GM12892 (cell line): ENCODE data around the gene GALNT11.

ENCODE experiments used
- DNase-seq: peaks from one replicate; pipeline ENCODE4 v3.0.0; 2011; ENCODE audit not compliant: insufficient read length
- FAIRE-seq: peaks from 2 replicates; lab custom pipeline; 2011; peaks lifted over from hg19 to GRCh38; lab: Jason Lieb, UNC
- POLR2A ChIP-seq: IDR thresholded peaks from 2 replicates; pipeline ENCODE4 v1.6.1; 2011; ENCODE audit warnings: low read depth, low read length, control low read depth
- POLR2AphosphoS5 ChIP-seq: IDR thresholded peaks from 2 replicates; pipeline ENCODE4 v1.6.1; 2011; ENCODE audit warnings: low read depth, low read length, control low read depth
- TAF1 ChIP-seq: IDR thresholded peaks from 2 replicates; pipeline ENCODE4 v1.6.1; 2011; ENCODE audit warnings: low read depth, mild to moderate bottlenecking, control low read depth, low read length, borderline replicate concordance

The GALNT11 gene

DNA sequence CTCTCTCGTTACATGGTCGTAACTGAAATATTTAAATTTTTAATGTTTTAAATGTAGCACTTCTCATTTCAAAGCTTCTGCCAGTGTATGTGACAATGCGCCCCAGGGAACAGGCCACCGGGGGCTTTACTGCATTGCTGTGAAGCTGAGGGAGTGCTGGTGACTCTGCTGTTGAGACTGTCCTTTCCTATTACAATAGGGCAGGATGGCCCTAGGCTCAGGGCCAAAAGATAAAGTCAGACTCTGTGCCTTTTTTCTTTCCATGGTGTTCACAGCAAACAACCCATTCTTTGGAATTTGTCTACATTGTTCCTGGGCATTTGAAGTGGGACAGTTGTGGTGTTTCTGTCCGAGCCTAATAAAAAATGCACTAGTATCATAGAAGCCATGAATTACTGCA, 107.3 kb downstream of the GALNT11 start:
- no peak for TF ChIP-seq TAF1
- no peak for TF ChIP-seq POLR2AphosphoS5
- no peak for TF ChIP-seq POLR2A
- DNase-seq (no peak), FAIRE-seq (no peak)

DNA sequence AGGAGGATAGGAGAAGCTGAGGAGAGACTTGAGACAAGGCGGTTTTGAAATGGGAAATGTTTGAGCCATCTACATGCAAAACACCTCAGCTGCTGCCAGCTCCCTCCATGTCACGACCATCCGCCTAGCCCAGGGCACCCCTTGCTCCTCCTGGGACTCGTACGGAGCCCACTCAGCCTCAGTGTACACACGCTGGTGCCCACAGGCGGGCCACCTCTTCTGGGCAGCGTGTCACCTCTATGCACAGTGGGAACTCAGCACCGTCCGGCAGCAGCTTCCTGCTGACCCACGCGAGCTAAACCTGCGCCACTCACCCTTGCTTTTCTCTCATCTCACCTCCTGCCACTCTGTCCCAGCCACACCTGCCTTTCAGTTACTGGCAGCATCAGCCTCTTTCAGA, 108.3 kb downstream of the GALNT11 start:
- TF ChIP-seq TAF1 = no peak
- TF ChIP-seq POLR2A = peak; percentile 25; the same call in 1 of the 2 replicates
- FAIRE-seq = no peak
- no peak for DNase-seq

DNA sequence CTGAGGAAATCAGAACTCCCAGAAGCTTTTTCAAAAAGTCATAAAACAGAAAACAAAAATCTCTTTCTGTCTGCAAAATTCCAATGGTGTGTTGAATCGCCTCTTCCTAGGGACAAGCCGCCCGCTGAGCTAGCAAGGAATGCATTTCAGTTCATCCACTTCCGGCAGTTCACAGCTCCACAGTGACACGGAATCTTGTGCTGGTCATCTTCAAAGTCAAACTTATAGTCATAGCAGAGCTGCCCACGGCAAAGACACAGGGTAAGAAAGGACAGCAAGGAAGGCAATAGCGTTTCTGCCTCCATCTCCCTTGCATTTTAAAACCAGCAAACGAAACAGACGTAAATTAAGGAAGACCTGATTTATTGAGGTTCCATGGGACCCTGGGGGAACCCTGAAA, 111.2 kb downstream of the GALNT11 start:
- DNase-seq = no peak
- TF ChIP-seq POLR2A (no peak), TAF1 (no peak), POLR2AphosphoS5 (no peak)
- FAIRE-seq = no peak

DNA sequence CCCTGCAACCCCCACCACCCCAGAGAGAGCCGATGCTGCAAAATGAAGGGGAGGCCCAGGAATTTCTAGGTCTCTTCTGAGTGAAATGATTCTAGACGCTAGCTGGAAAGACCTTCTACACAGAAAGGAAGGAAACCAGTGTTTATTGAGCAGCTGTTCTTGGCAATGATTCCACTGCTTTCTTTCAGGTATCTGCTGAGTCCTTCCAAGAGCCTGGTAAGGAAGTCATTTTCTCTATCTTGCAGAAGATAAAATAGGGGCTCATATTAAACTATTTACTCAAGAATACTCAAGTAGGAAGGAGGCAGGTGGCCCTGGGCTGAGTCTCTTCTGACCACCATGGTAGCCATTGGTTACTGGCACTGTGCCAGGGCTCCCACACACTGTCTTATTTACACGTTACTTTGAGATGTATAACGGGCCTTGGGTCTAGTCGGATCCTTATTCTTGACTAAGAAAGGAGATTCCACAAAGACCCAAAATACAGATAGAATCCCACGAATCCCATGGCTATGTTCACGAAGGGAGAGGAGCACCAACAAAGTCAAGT, 112.1 kb downstream of the GALNT11 start:
- no peak for DNase-seq
- no peak for FAIRE-seq
- no peak for TF ChIP-seq TAF1
- no peak for TF ChIP-seq POLR2A
- TF ChIP-seq POLR2AphosphoS5 = no peak

DNA sequence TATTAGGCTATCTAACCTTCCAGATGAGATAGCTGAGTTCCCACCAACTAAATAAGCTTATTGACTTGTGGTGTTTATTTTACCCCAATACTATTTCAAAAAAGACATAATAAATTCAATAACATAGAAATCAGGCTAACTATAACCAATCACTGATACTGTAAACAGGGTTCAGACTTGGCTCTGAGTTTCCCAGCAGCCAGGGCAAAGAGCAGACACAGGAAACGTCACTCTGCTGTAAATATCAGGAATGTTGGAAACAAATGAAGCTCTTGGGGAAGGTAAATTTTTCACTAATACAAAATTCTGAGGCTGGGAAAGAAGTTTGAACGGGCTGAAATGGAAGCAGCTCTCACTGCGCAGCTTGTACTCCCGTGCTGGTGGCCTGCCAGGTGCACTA, 114.6 kb downstream of the GALNT11 start:
- TF ChIP-seq POLR2A (no peak), POLR2AphosphoS5 (no peak), TAF1 (no peak)
- FAIRE-seq (no peak), DNase-seq (no peak)

DNA sequence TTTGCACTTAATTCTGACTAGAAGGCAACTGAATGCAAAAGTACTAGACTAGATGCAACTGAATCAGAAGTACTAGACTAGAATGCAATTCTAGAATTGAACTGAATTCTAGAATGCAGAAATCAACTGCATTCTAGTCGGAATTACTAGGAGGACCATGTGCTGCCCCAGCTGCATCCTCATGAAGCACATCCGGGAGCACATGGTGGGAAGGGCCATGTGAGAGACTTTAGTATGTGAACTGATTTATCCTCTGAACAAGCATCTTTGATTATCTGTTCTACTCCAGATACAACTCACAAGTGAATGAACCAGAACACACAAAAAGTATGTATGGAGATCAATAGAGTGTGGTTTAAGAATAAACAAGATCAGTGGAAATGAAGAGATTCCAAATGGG, 115.1 kb downstream of the GALNT11 start:
- DNase-seq = no peak
- TF ChIP-seq POLR2AphosphoS5 (no peak), POLR2A (no peak), TAF1 (no peak)
- no peak for FAIRE-seq

DNA sequence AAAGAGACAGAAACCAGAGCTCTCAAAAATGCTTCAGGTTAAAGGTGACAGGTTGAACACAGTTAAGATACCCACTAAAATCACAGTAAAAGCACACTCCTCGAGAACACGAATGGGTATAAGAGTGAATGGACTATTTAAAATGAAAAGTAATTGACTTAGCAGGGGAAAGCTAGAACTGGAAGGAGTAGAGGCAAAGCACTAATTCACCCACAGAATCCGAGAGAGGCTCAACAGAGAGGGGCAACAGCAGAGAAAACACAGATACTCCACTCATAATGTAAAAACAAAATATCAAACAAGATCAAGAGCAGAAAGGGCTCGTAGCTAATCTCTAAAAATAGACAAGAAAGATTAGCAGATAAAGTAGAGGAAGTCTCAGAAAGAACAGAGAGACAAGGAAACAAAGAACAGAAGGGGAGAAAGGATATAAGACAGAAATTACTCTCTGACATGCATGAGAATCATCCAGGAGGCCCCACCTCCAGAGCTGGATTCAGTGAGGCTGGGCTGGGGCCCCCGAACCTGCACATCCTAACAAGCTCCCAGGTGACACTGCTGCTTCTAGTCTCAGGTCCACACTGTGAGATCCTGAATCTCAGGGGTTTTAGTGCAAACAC, 117.6 kb downstream of the GALNT11 start:
- no peak for DNase-seq
- no peak for FAIRE-seq
- TF ChIP-seq TAF1 = no peak
- no peak for TF ChIP-seq POLR2AphosphoS5
- TF ChIP-seq POLR2A = no peak

DNA sequence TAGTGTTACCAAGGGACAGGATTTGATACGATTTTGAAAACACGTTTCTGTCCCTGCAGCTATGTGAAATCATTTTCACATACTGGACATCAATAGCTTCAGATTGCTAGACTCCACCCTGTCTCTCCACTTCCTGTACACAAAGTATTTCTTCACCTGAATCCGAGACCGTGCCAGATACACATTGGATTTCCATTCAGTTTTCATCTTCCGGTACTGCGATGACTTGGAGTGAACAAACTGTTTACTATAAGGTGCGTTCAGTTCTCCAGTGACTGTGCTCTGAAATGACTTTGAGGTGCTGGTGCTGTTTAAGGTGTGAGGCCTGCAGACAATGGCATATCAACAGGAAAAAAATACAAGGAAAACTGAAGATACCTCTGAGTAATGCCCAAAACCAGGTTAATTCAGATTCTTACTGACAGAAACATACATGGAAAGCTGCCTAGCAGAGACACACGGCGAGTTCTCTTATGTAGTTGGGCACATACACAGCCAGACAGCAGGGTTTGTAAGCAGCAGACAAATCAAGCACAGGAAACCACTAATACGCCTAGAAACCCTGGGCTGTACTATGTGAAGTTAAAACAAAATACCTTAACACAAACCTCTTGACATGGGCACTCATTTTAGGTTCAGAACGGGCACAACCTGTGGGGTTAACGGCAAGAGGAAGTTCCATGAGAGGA, 119.2 kb downstream of the GALNT11 start:
- FAIRE-seq = no peak
- DNase-seq = no peak
- TF ChIP-seq TAF1 = no peak

DNA sequence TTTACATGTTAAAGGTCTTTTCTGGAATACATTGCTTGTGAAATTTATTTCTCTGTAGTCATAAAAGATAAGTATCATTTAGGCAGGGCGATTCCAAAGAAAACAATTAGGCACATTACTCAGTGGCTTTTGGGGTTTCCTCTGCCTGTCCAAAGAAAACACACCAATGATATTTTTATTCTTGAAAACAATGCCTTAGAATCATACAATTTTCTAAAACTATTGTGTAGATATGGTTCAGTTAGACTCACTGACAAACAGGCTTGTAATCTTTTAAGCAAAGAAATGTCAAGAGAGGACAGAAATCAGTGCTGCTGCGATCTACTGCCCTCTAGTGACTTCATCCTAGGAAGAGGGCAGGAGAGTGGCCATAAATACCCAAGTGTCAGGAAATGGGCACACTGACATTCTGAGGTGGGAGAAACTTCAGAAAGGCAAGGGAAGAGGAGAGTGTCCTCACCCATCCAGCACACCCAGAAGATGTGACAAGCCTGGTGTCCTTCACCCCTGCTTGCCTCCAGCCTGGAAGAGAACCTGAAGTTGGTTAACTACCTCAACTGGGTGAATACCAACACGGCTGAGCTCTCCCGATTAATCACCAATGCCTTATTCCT, 120.5 kb downstream of the GALNT11 start:
- FAIRE-seq = no peak
- no peak for TF ChIP-seq TAF1
- TF ChIP-seq POLR2A = no peak
- TF ChIP-seq POLR2AphosphoS5 = no peak
- no peak for DNase-seq

DNA sequence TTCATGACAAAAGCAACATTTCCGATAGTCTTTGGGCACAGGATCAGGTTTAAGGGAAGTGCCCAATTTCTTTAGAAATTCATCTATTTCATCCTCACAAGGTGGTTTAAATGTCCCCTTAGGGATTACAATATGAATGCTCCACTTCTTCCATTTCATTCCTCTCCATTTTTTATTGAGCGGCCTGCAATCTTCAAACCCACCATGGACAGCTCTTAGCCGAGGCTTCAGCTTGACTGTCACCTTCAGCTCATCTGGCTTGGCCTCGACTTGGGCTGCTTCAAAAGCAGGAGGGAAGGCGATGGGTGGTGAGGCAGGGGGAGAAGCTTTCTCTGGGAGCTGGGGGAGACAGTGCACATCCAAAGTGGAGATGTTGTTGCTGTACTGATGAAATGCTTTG, 123.2 kb downstream of the GALNT11 start:
- no peak for TF ChIP-seq TAF1
- no peak for TF ChIP-seq POLR2A
- no peak for TF ChIP-seq POLR2AphosphoS5
- FAIRE-seq = no peak

DNA sequence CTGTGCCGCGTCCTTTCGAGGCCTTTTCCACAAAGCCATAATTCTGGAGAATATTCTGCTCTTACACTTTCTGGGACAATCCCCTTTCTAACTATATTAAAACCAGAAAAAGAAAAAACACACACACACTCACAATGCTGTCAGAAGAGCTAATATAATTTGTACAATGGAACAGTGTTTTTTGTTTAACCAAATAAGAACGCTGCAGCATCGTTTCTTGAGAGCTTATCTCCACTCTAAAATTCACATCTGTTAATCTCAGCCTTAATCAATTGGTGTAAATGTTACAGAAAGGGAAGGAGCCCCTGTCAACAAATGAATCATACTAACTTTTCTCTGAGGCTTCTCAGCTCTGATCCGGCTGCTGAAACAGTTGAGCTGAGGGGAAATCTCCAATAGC, 123.9 kb downstream of the GALNT11 start:
- FAIRE-seq = no peak
- DNase-seq = no peak
- TF ChIP-seq TAF1 = no peak
- no peak for TF ChIP-seq POLR2AphosphoS5
- TF ChIP-seq POLR2A = no peak

More for the DNA sequence above, 123.2 kb downstream of the GALNT11 start:
- DNase-seq = no peak
